GM18520 (cell line): ENCODE data around the gene SCN2B.
A peak's percentile ranks its signal among the peaks of the same experiment; 100 is the strongest.

Experiments
- ATAC-seq: cut with Tn5 transposase; IDR thresholded peaks from one replicate; pipeline ENCODE4 v1.9.1; 2021; ENCODE audit not compliant: unreplicated experiment

The SCN2B gene, protein sequence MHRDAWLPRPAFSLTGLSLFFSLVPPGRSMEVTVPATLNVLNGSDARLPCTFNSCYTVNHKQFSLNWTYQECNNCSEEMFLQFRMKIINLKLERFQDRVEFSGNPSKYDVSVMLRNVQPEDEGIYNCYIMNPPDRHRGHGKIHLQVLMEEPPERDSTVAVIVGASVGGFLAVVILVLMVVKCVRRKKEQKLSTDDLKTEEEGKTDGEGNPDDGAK

GRCh38 chr11:118175993-118176777, at the start of gene SCN2B:
Gene SCN2B, minus strand, starts transcription at chr11:118176639. Its CDS starts 208 bp downstream, at chr11:118176431.
- no peak for ATAC-seq

- peak; percentile 32 for ATAC-seq
These were observed 48.2 kb upstream of the SCN2B start, which contains the start of gene JAML for GRCh38 chr11:118224511-118225188. Gene JAML, minus strand, starts transcription at chr11:118225011. Its CDS starts 10,145 bp downstream, at chr11:118214866.

GRCh38 chr11:118223992-118224391, 47.6 kb upstream of the SCN2B start:
- no peak for ATAC-seq

GRCh38 chr11:118223570-118223969, 47.1 kb upstream of the SCN2B start:
- no peak for ATAC-seq

DNA sequence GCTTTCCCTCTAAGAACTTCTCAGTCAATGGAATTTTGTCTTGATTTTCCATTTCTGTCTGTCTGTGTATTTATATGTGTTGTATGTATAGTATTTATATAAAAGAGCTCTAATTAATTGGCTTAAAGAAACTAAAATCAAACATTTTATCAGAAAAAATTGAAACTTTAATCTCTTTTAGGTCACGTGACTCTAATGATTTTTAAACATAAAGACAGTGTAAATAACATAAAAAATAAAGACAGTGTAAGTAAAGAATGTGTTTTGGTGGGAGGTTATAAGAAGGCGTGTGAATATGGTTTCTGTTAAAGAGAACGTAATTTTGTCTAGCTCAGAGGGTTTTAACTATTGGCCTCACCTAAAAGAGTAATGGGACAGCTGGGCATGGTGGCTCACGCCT, 46.0 kb upstream of the SCN2B start:
- no peak for ATAC-seq

DNA sequence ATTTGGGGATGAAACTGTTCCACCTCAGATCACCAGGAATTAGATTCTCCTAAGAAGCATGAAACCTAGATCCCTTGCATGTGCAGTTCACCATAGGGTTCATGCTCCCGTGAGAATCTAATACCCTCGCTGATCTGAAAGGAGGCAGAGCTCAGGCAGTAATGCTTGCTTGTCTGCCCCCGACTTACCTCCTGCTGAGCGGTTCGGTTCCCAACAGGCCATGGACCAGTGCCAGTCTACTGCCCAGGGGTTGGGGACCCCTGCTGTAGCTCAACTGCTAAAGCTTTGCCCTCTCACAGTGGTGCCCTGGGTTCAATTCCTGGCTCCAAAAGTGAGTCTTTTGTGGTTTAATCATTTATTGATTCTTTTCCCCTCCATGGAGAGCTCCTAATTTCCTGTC, 45.0 kb upstream of the SCN2B start:
- ATAC-seq: no peak

DNA sequence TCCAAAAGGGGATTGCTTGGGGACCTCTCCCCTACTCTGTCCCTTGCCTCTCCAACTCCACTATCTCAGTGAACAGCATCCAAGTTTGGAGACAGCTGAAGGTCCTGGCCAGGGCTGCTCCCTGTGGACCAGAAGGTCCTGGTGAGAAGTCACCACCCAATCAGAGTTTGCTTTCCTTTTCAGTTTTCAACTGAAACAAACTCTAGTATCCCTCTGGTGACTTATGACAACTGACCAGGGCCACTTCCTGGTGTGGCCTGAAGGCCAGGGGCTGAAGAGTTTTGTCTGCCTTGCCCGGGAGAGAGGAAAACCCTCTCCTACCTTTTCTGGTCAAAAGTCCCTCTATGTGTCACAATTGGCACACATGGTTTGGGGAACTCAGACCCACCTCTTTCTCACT, 43.3 kb upstream of the SCN2B start:
- no peak for ATAC-seq

DNA sequence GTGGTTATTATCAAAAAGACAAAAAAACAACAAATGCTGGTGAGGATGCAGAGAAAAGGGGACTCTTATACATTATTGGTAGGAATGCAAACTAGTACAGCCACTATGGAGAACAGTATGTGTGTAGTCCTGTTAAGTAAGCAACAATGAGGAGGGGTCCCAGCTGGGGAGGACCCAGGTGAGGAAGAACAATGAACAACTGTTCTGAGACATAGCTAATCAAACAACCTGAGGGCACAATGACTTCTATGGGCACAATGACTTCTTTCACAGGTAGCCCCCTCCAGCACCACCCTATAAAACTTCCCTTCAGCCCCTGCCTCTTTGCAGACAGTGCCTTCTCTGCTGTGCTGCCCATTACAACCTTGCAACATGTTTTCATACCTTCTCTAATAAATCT, 42.8 kb upstream of the SCN2B start:
- no peak for ATAC-seq

- ATAC-seq: no peak
These were observed 41.1 kb upstream of the SCN2B start for GRCh38 chr11:118217575-118217974.

GRCh38 chr11:118216621-118217481, 40.4 kb upstream of the SCN2B start:
- ATAC-seq: no peak

- ATAC-seq: no peak
These were observed 39.3 kb upstream of the SCN2B start for GRCh38 chr11:118215765-118216164.

GRCh38 chr11:118215262-118215661, 38.8 kb upstream of the SCN2B start:
- no peak for ATAC-seq

DNA sequence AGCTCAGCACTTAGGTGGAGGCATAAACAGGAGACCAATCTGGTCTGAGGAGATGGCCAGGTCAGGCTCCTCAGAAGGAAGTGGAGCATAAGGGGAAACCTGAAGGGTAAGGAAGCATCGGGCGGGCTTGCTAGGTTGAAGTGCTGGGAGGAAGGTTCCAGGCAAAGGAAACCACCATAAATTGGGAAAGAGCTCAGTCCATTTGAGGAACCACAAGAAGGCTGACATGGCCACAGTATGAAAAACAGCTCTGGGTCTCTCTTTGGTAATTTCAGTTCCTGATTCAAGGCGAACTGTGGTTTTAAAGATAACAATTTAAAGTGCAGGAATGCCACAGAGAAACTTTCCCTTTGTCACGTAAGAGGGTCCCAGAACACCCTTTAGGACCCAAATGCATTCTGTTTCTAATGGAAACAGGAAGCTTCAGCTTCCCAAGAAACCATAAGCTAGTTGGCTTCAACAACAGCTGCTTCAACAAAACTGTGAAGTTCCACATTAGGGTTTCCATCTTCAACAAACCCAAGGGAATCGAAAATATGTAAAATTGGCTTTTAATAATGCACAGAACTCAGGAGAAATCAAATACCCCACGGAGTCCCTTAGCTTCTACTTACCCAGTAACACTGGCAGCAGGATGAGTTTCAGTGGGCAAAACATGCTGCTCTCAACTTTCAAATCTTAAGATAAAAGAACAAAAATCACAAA, 37.9 kb upstream of the SCN2B start:
- no peak for ATAC-seq

DNA sequence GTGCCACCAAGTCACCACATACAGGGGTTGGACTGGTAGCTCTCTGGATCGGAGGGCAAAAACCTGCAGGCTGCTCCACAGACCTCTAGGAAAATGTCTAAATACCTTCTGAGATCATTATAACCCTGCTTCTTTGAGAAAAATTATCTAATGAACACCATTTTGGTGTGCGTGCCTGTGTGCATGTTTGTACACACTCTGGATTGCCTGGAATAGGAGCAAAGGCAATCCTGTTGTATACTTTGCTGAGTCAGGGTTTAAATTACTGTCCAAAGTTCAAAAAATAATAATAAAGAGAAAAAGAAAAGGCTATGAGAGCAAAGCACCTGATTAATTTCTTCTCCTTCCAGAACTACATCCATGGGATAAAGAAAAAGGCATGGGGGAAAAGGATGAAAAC, 37.3 kb upstream of the SCN2B start:
- no peak for ATAC-seq

DNA sequence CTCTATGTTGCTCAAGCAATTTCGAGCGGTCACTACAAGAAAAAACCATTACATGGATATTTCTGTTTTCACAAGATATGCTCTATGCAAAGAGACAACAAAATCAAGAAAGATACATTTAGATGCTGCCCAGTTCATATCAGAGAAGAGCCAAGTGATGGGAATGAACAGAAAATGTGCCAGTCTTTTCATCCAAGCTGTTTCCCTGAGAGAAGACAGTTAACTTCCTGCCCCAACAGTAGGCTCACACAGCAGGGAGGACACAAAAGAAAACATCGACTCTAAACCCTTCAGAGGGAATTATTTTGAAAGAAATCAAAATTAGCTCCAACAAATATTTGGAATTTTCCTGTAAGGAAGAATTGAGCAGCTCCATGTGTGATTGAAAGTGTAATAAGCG, 36.8 kb upstream of the SCN2B start:
- ATAC-seq: no peak

DNA sequence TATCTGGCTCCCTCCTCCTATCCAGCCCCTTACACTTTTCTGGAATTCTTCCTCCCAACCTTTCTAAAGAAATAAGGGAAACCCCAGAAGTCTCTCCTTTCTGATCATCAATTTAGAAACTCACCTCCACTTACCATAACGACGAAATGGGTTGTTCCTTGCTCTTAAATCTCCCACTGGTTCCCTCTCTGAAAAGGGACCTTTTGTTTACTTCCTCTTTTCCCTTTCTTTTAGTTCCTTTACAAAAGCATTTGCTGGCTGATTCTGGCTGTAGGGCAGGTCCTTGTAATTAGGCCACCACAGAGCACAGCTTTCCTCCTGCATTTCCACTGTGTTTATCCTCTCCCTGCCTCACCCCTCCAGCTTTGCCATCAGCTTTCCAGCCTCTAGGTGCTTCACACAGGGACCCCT, 36.3 kb upstream of the SCN2B start:
- no peak for ATAC-seq

GRCh38 chr11:118212131-118212725, 35.8 kb upstream of the SCN2B start:
- no peak for ATAC-seq

DNA sequence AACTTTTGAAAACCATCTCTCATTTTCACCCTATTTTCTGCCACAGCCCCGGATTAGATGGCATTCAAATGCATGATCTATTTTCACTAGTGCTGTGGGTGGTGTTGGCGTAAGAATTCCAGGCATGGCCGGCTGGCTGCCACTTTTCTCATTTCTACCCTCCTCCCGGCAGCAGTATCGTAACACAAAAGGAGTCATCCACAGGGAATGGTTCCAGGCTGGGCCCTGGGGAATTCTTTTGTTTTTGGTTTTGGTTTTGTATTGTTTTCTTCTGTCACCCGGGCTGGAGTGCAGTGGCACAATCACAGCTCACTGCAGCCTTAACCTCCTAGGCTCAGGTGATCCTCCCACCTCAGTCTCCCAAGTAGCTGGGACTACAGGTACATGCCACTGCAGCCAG, 34.6 kb upstream of the SCN2B start:
- no peak for ATAC-seq

- no peak for ATAC-seq
These were observed 33.9 kb upstream of the SCN2B start for GRCh38 chr11:118210323-118210722.

- ATAC-seq: no peak
These were observed 32.6 kb upstream of the SCN2B start for GRCh38 chr11:118209033-118209432.
